SK-N-SH (cell line): Measurements from ENCODE around the gene MYO7A. TPM values are rescaled to one million over a fixed set of nuclear protein-coding genes. Genes with fewer than 3 reads are reported as not detected.

ENCODE experiments used
- CTCF ChIA-PET: fragments of 300-600, 350-600 bp; formaldehyde crosslinking; extraction: SDS; loops from one replicate; lab custom pipeline; 2021; lab: Yijun Ruan, JAX
- POLR2A ChIA-PET: fragments of 350-600 bp; sonication (Branson Sonifier 250); formaldehyde crosslinking; extraction: SDS; loops from one replicate; lab custom pipeline; 2020; ENCODE audit warnings: antibody characterized with exemption, inconsistent platforms; lab: Yijun Ruan, JAX
- DNase-seq: peaks from one replicate; pipeline ENCODE4 v3.0.0; 2012
- H2AFZ ChIP-seq: fragments of 200-600 bp; sonication (generic); 2 replicates; pipeline ENCODE4 v1.8.1; 2016; ENCODE audit warnings: antibody characterized with exemption, mild to moderate bottlenecking, low read depth
- H3F3A ChIP-seq: fragments of 200-600 bp; sonication (generic); replicated peaks from 2 replicates; pipeline ENCODE3; 2016; ENCODE audit warnings: antibody characterized with exemption, mild to moderate bottlenecking; ENCODE audit not compliant: insufficient read depth
- H3K27ac ChIP-seq, 2 experiments: fragments of 200-500 bp in 1 of 2; fragments of 200-600 bp in 1 of 2; sonication (Bioruptor generic) in 1 of 2; sonication (generic), shearing (Covaris generic) in 1 of 2; 2 replicates each; pipeline versions ENCODE4 v1.5.1 to v1.6.1; 2014 to 2016; ENCODE audit warnings: low read depth in 2 of 2, inconsistent platforms in 1 of 2, low read length in 1 of 2, mild to moderate bottlenecking in 1 of 2, mixed read lengths in 1 of 2
- H3K27me3 ChIP-seq: fragments of 200-600 bp; sonication (generic), shearing (Covaris generic); 2 replicates; pipeline ENCODE4 v1.6.1; 2016; ENCODE audit warnings: mixed run types; ENCODE audit not compliant: insufficient read depth
- H3K36me3 ChIP-seq, 2 experiments: fragments of 200-500 bp in 1 of 2; fragments of 200-600 bp in 1 of 2; sonication (Bioruptor generic) in 1 of 2; sonication (generic) in 1 of 2; replicated peaks in 1 of 2; 2 replicates each; pipeline versions ENCODE3 to v1.5.1; 2014 to 2016; ENCODE audit warnings: low read length in 1 of 2, mild to moderate bottlenecking in 1 of 2; ENCODE audit not compliant: insufficient read depth in 2 of 2, control insufficient read depth in 1 of 2
- H3K4me1 ChIP-seq, 2 experiments: fragments of 200-500 bp in 1 of 2; fragments of 200-600 bp in 1 of 2; sonication (Bioruptor generic) in 1 of 2; sonication (generic), shearing (Covaris generic) in 1 of 2; 2 replicates each; pipeline versions ENCODE4 v1.5.1 to v1.6.1; 2014 to 2016; ENCODE audit warnings: low read depth in 1 of 2, low read length in 1 of 2, mixed run types in 1 of 2; ENCODE audit not compliant: insufficient read depth in 2 of 2, control insufficient read depth in 1 of 2
- H3K4me2 ChIP-seq: fragments of 200-600 bp; sonication (generic), shearing (Covaris generic); 2 replicates; pipeline ENCODE4 v1.6.1; 2017; ENCODE audit warnings: mixed run types
- H3K4me3 ChIP-seq, 2 experiments: fragments of 200-500 bp in 1 of 2; fragments of 200-600 bp in 1 of 2; sonication (Bioruptor generic) in 1 of 2; sonication (generic), shearing (Covaris generic) in 1 of 2; 2 replicates each; pipeline versions ENCODE4 v1.5.1 to v1.8.1; 2014 to 2016; ENCODE audit warnings: low read depth in 2 of 2, inconsistent platforms in 1 of 2, low read length in 1 of 2, mild to moderate bottlenecking in 1 of 2, mixed read lengths in 1 of 2, moderate library complexity in 1 of 2
- H3K79me2 ChIP-seq: fragments of 200-600 bp; sonication (generic); 2 replicates; pipeline ENCODE4 v1.8.1; 2017; ENCODE audit warnings: mild to moderate bottlenecking; ENCODE audit not compliant: insufficient read depth
- H3K9ac ChIP-seq: fragments of 200-600 bp; sonication (generic); 2 replicates; pipeline ENCODE4 v1.6.1; 2017; ENCODE audit warnings: mixed run types
- H3K9me2 ChIP-seq: fragments of 200-600 bp; sonication (generic); 2 replicates; pipeline ENCODE4 v1.6.1; 2017; ENCODE audit warnings: mixed run types
- H3K9me3 ChIP-seq: fragments of 200-600 bp; sonication (generic); 2 replicates; pipeline ENCODE4 v1.6.1; 2017; ENCODE audit warnings: mixed run types, mild to moderate bottlenecking, moderate library complexity
- H4K20me1 ChIP-seq: fragments of 200-600 bp; sonication (generic); 2 replicates; pipeline ENCODE4 v1.6.1; 2017; ENCODE audit warnings: mild to moderate bottlenecking, mixed run types; ENCODE audit not compliant: insufficient read depth
- CHD2 ChIP-seq: fragments of 150-350 bp; IDR thresholded peaks from 2 replicates; pipeline ENCODE4 v1.6.1; 2018; ENCODE audit warnings: low read length; ENCODE audit not compliant: partially characterized antibody
- CTCF ChIP-seq: fragments of 200-600 bp; sonication (generic); IDR thresholded peaks from 2 replicates; pipeline ENCODE4 v1.6.1; 2017; ENCODE audit warnings: antibody characterized with exemption, mild to moderate bottlenecking, moderate library complexity
- ELF1 ChIP-seq: IDR thresholded peaks from 2 replicates; pipeline ENCODE4 v1.4.0; 2012
- EP300 ChIP-seq, 2 experiments: IDR thresholded peaks; 2 replicates each; pipeline versions ENCODE4 v1.4.0 to v1.6.1; 2012; ENCODE audit warnings: borderline replicate concordance in 1 of 2, low read depth in 1 of 2, low read length in 1 of 2
- FOXJ3 ChIP-seq: sonication (generic); formaldehyde crosslinking; IDR thresholded peaks from 2 replicates; pipeline ENCODE4 v1.5.1; 2020; ENCODE audit warnings: mild to moderate bottlenecking, missing genetic modification reagents
- IRF3 ChIP-seq: fragments of 150-350 bp; IDR thresholded peaks from 2 replicates; pipeline ENCODE4 v1.6.1; 2016; ENCODE audit warnings: mild to moderate bottlenecking, low read depth, low read length
- JUND ChIP-seq: IDR thresholded peaks from 2 replicates; pipeline ENCODE4 v1.4.0; 2012
- MXI1 ChIP-seq: IDR thresholded peaks from 2 replicates; pipeline ENCODE4 v1.6.1; 2012; ENCODE audit warnings: mild to moderate bottlenecking, low read depth, low read length, improper control_type of control experiment
- NFIC ChIP-seq: IDR thresholded peaks from 2 replicates; pipeline ENCODE4 v1.4.0; 2012; ENCODE audit warnings: borderline replicate concordance
- POLR2AphosphoS5 ChIP-seq: IDR thresholded peaks from 2 replicates; pipeline ENCODE4 v1.6.1; 2012; ENCODE audit warnings: low read depth, low read length
- RAD21 ChIP-seq: IDR thresholded peaks from 2 replicates; pipeline ENCODE4 v1.6.1; 2012; ENCODE audit warnings: mild to moderate bottlenecking, low read length
- RCOR1 ChIP-seq: fragments of 150-350 bp; IDR thresholded peaks from 2 replicates; pipeline ENCODE4 v1.6.1; 2017; ENCODE audit warnings: antibody characterized with exemption, low read length
- SIN3A ChIP-seq: IDR thresholded peaks from 2 replicates; pipeline ENCODE4 v1.6.1; 2012; ENCODE audit warnings: low read depth, mild to moderate bottlenecking, low read length, moderate library complexity, borderline replicate concordance
- TAF1 ChIP-seq: IDR thresholded peaks from 2 replicates; pipeline ENCODE4 v1.6.1; 2012; ENCODE audit warnings: low read depth, mild to moderate bottlenecking, low read length, moderate library complexity, borderline replicate concordance
- YY1 ChIP-seq: IDR thresholded peaks from 2 replicates; pipeline ENCODE4 v1.4.0; 2012; ENCODE audit warnings: low read depth, mild to moderate bottlenecking
- ZBTB33 ChIP-seq: IDR thresholded peaks from 2 replicates; pipeline ENCODE4 v1.4.0; 2012; ENCODE audit warnings: low read depth, borderline replicate concordance
- WGBS: methylation state at CpG from one replicate; pipeline ENCODE4 v1.1.6; 2017; ENCODE audit warnings: low lambda C conversion rate; 5-methylcytosine and 5-hydroxymethylcytosine counted together
- polyA plus RNA-seq, 3 experiments: library from polyadenylated mRNA; depleted of rRNA; stranded (reverse); fragments of >200 nt; gene quantifications; 2 replicates each; pipeline ENCODE4 v1.2.3, GENCODE V29; 2012
- TF ChIP-seq, protein P1 (sequence below): IDR thresholded peaks from 2 replicates; pipeline ENCODE4 v1.6.1; 2012; ENCODE audit warnings: mild to moderate bottlenecking, low read depth, low read length, moderate library complexity
- TF ChIP-seq, protein P2 (sequence below): IDR thresholded peaks from 2 replicates; pipeline ENCODE4 v1.4.0; 2012; ENCODE audit warnings: low read depth, borderline replicate concordance

The MYO7A gene
- polyA plus RNA-seq, 1 of the 3 experiments (the other 2 are of a cell fraction) = 0.08 TPM

GRCh38 chr11:77112641-77113381 lies 15.2 kb upstream of the MYO7A start:
- Histone ChIP-seq H3K36me3 (no peaks in the 10 kb centered on the region), H3K27me3 (no peaks in the 10 kb centered on the region), H3K4me1 (peaks cover 10 to 31% of the 10 kb centered on the region in 2 experiments; a peak in 3 of 4 replicates), H3K27ac (no peak overlapping the region), H3K9me2 (no peaks in the 10 kb centered on the region), H2AFZ (no peak overlapping the region), H3K9ac (no peak overlapping the region), H3F3A (peaks cover 12% of the 10 kb centered on the region), H3K4me2 (no peak overlapping the region), H4K20me1 (no peaks in the 10 kb centered on the region)
- CTCF ChIA-PET = interaction anchor here (0.6 to 11.2 kb wide), 22 partner anchors 7 to 1168 kb away, joined by 3 to 111 read pairs (median 4); partner anchors contain the start of gene MYO7A
- no peak for DNase-seq
- TF ChIP-seq JUND (no peak), RCOR1 (no peak), CHD2 (no peak), TAF1 (no peak), RAD21 (no peak), MXI1 (no peak), ZBTB33 (no peak), IRF3 (no peak), FOXJ3 (CRISPR knock-in tag) (no peak), ELF1 (no peak), CTCF (no peak), EP300 (IDR thresholded peaks at IDR 0.05; ENCODE audit: borderline replicate concordance in 1 of 2, low read depth in 1 of 2, low read length in 1 of 2) (no peak), NFIC (no peak), SIN3A (no peak), YY1 (no peak), POLR2AphosphoS5 (no peak)
- TF ChIP-seq, protein P1, sequence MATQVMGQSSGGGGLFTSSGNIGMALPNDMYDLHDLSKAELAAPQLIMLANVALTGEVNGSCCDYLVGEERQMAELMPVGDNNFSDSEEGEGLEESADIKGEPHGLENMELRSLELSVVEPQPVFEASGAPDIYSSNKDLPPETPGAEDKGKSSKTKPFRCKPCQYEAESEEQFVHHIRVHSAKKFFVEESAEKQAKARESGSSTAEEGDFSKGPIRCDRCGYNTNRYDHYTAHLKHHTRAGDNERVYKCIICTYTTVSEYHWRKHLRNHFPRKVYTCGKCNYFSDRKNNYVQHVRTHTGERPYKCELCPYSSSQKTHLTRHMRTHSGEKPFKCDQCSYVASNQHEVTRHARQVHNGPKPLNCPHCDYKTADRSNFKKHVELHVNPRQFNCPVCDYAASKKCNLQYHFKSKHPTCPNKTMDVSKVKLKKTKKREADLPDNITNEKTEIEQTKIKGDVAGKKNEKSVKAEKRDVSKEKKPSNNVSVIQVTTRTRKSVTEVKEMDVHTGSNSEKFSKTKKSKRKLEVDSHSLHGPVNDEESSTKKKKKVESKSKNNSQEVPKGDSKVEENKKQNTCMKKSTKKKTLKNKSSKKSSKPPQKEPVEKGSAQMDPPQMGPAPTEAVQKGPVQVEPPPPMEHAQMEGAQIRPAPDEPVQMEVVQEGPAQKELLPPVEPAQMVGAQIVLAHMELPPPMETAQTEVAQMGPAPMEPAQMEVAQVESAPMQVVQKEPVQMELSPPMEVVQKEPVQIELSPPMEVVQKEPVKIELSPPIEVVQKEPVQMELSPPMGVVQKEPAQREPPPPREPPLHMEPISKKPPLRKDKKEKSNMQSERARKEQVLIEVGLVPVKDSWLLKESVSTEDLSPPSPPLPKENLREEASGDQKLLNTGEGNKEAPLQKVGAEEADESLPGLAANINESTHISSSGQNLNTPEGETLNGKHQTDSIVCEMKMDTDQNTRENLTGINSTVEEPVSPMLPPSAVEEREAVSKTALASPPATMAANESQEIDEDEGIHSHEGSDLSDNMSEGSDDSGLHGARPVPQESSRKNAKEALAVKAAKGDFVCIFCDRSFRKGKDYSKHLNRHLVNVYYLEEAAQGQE = no peak
- TF ChIP-seq, protein P2, sequence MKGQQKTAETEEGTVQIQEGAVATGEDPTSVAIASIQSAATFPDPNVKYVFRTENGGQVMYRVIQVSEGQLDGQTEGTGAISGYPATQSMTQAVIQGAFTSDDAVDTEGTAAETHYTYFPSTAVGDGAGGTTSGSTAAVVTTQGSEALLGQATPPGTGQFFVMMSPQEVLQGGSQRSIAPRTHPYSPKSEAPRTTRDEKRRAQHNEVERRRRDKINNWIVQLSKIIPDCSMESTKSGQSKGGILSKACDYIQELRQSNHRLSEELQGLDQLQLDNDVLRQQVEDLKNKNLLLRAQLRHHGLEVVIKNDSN = no peak
- TF ChIP-seq, all 33 proteins: peak for 0
- POLR2A ChIA-PET = no interaction called here
- Histone ChIP-seq H3K4me3 (no peak overlapping the region), H3K79me2 (peaks cover 10% of the 10 kb centered on the region; the same call in 1 of the 2 replicates), H3K9me3 (no peaks in the 10 kb centered on the region)
- WGBS = 88% methylated on average over 15 of the region's 20 CpGs
